ENCODE measurements around the gene EFNA5. TPM values are rescaled to one million over a fixed set of nuclear protein-coding genes. Genes with fewer than 3 reads are reported as not detected.

The EFNA5 gene
- total RNA-seq, 2 donors from 2014 or later = 5.6 to 7.2 TPM

DNA sequence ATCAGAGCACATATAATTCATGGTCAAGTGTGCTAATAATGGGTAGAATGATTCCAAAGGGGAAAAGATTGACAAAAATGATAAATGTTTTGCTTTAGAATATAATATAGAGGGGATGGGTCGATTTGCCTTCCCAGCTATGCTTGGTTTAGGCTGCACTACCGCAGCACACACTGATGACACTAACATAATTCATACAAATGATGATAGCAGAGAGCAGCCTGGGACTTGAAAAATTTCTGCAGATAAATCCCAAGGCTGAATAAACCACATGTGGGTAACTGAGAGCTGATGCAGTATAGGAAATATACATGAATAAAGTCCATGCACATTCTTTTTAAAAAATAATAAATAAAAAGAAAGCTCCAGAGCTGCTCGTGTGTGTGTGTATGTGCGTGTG is 54.5 kb downstream of the EFNA5 start:
- H3K4me3 ChIP-seq = no peak overlapping the region
- no peaks in the 10 kb centered on the region for H3K9me3 ChIP-seq
- no peak for DNase-seq (ENCODE audit: low spot score)
- H3K27me3 ChIP-seq (replicated peaks; ENCODE audit: insufficient read depth) = no peaks in the 10 kb centered on the region
- WGBS = 67% methylated on average over 4 of the region's 4 CpGs
- no peaks in the 10 kb centered on the region for H3K4me1 ChIP-seq (replicated peaks)
- no peaks in the 10 kb centered on the region for H3K36me3 ChIP-seq
- H3K27ac ChIP-seq = no peak overlapping the region
- intact Hi-C loops (cut with DNase I) = no loop called here
- TF ChIP-seq, protein P1, sequence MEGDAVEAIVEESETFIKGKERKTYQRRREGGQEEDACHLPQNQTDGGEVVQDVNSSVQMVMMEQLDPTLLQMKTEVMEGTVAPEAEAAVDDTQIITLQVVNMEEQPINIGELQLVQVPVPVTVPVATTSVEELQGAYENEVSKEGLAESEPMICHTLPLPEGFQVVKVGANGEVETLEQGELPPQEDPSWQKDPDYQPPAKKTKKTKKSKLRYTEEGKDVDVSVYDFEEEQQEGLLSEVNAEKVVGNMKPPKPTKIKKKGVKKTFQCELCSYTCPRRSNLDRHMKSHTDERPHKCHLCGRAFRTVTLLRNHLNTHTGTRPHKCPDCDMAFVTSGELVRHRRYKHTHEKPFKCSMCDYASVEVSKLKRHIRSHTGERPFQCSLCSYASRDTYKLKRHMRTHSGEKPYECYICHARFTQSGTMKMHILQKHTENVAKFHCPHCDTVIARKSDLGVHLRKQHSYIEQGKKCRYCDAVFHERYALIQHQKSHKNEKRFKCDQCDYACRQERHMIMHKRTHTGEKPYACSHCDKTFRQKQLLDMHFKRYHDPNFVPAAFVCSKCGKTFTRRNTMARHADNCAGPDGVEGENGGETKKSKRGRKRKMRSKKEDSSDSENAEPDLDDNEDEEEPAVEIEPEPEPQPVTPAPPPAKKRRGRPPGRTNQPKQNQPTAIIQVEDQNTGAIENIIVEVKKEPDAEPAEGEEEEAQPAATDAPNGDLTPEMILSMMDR (IDR thresholded peaks at IDR 0.05) = no peak
- TF ChIP-seq POLR2A (IDR thresholded peaks at IDR 0.05) (no peak), POLR2AphosphoS5 (IDR thresholded peaks at IDR 0.05) (no peak)

DNA sequence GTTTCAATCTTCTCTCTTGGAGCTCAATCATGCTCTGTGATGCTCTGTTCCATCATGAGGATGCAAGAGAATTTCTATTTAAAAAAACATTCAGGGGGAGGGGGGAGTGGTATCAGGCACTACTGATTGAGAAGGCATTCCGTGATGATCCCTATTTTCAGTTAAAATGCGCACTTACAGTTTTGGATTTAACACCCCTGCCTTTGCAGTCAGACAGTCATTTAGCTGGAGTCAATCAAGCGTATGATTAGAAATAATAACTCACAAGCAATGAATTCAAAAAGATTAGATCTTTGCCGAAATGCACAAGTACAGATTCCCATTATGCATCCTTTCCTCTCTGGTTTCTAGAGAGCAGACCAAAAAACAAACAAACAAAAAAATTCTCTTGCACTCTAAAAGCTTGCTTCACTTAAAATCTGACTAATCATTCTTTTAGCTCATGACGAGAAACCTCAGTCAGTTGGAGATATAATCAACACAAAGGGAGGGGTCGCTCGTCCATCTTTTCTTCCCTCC is 55.4 kb downstream of the EFNA5 start:
- Histone ChIP-seq H3K9me3 (no peaks in the 10 kb centered on the region), H3K36me3 (no peaks in the 10 kb centered on the region), H3K4me3 (no peak overlapping the region), H3K4me1 (replicated peaks) (no peaks in the 10 kb centered on the region), H3K27ac (no peak overlapping the region), H3K27me3 (replicated peaks; ENCODE audit: insufficient read depth) (no peaks in the 10 kb centered on the region)
- intact Hi-C loops (cut with DNase I) = no loop called here
- DNase-seq (ENCODE audit: low spot score) = no peak
- TF ChIP-seq, protein P1 (IDR thresholded peaks at IDR 0.05) = no peak
- TF ChIP-seq POLR2AphosphoS5 (IDR thresholded peaks at IDR 0.05) (no peak), POLR2A (IDR thresholded peaks at IDR 0.05) (no peak)
- WGBS = 76% methylated on average over 7 of the region's 7 CpGs

DNA sequence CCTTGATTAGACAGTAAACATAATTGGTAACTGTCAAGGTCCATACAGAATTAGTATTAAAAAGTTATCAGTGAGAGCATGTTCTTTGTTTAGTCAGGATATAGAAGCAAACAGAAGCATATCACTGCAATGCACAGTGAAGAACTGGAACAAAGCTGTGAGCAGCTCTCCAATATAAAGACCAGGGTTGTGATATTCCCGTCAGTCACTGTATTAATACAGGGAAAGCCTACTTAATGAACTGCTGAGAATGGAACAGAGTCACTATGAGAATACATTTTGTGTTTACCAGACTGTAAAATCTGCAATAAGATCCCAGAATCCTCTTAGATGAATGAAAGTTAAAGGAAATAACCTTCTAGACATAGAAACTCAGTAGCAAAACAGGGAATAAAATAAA is 58.2 kb downstream of the EFNA5 start:
- Histone ChIP-seq H3K9me3 (no peaks in the 10 kb centered on the region), H3K27me3 (replicated peaks; ENCODE audit: insufficient read depth) (no peaks in the 10 kb centered on the region), H3K4me1 (replicated peaks) (no peaks in the 10 kb centered on the region), H3K4me3 (no peak overlapping the region), H3K27ac (no peak overlapping the region), H3K36me3 (no peaks in the 10 kb centered on the region)
- DNase-seq (ENCODE audit: low spot score) = no peak
- intact Hi-C loops (cut with DNase I) = no loop called here
- 66% methylated on average over 1 of the region's 1 CpG for WGBS
- TF ChIP-seq POLR2AphosphoS5 (IDR thresholded peaks at IDR 0.05) (no peak), POLR2A (IDR thresholded peaks at IDR 0.05) (no peak)
- TF ChIP-seq, protein P1 (IDR thresholded peaks at IDR 0.05) = no peak

DNA sequence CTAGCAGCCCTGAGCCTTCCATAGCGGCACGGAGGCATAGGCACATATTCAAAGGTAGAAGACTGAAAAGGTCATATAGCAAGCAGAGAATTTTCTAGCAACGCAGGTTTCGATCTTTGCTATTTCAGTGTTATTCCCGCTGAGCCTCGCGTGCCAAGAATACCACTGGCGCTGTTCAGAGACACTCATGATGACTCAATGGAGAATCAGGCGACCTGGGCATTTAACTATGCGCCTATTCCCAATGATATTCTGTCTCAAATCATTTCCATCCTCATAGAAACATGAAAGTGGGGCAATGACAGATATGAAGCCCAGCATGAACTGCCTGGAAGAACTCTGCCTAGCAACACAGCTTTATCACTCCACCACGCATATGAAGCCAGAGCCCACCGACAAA is 59.9 kb downstream of the EFNA5 start:
- H3K9me3 ChIP-seq = no peaks in the 10 kb centered on the region
- no peaks in the 10 kb centered on the region for H3K36me3 ChIP-seq
- no peaks in the 10 kb centered on the region for H3K27me3 ChIP-seq (replicated peaks; ENCODE audit: insufficient read depth)
- intact Hi-C loops (cut with DNase I) = no loop called here
- no peak overlapping the region for H3K4me3 ChIP-seq
- TF ChIP-seq, protein P1 (IDR thresholded peaks at IDR 0.05) = no peak
- TF ChIP-seq POLR2A (IDR thresholded peaks at IDR 0.05) (no peak), POLR2AphosphoS5 (IDR thresholded peaks at IDR 0.05) (no peak)
- H3K4me1 ChIP-seq (replicated peaks) = no peaks in the 10 kb centered on the region
- H3K27ac ChIP-seq = no peak overlapping the region
- 98% methylated on average over 12 of the region's 12 CpGs for WGBS
- no peak for DNase-seq (ENCODE audit: low spot score)

DNA sequence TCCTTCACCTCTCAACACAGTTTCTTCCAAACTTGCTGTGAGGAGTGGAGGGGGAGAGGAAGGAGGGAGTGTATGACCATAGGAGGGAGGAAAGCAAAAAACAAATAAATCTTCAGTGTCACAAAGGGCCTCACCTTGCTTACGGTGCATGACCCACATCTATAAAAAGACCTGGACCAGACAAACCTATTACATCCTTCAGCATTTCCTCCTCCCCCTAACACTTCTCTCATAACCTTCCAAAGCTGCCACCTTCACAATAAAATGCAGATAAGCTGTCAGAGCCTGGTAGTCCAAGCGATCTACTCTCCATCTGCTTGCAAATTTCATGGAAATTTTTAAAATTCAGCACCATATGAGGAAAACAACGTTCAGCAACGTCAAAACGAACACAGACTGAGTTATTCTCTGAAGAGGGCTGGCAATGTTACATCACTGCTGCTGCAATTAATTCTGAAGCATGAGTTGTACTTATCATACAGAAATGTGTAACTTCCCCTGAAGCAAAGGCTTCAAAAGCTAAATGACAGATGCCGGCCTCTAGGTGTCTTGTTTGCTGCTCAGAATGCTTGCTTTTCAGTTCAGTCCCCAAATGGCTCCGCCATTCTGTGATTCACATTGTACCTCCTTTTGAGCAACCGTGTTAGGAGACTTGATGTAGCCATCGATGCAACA is 62.9 kb downstream of the EFNA5 start:
- DNase-seq (ENCODE audit: low spot score) = no peak
- TF ChIP-seq POLR2A (IDR thresholded peaks at IDR 0.05) (no peak), POLR2AphosphoS5 (IDR thresholded peaks at IDR 0.05) (no peak)
- TF ChIP-seq, protein P1 (IDR thresholded peaks at IDR 0.05) = no peak
- no peaks in the 10 kb centered on the region for H3K9me3 ChIP-seq
- no peaks in the 10 kb centered on the region for H3K4me1 ChIP-seq (replicated peaks)
- no peak overlapping the region for H3K27ac ChIP-seq
- H3K36me3 ChIP-seq = no peaks in the 10 kb centered on the region
- WGBS = 67% methylated on average over 9 of the region's 9 CpGs
- no peaks in the 10 kb centered on the region for H3K27me3 ChIP-seq (replicated peaks; ENCODE audit: insufficient read depth)
- intact Hi-C loops (cut with DNase I) = no loop called here
- no peak overlapping the region for H3K4me3 ChIP-seq

All from prostate gland (tissue), 2 donors.